ENCODE measurements around the gene PRRX2. TPM values are rescaled to one million over a fixed set of nuclear protein-coding genes. Genes with fewer than 3 reads are reported as not detected.

Gene PRRX2
- total and polyA plus RNA-seq, 7 donors = 0.46 to 4.7 (median 2.0) TPM; not detected in 1

DNA sequence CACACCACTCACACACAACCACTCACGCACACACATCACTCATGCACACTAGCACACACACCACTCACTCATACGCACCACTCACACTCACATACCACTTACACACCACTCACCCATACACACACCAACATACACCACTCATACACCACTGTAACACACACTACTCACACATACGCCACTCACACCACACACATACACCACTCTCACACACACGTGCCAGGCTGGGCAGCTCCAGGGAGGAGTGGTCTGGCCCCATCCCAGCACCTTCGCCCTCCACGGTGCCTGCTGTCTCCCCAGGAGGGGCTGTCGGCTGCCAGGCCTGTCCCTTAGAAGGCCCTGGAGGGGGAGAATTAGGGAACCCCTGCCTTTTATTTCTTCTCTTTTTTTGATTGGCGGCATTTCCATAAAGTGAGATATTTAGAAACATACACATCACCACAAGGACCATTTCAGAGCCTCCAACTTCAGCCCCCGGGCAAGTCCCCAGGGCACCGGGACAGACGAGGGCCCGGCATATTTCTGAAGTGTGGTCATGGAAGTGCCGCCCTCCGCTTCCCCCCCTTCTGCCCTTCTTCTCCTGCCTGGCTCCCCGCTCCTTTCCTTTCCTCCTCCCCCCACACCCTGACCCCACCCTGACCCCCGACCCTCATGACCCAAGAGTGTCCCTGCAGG, 17.2 kb upstream of the PRRX2 start:
- no peaks in the 10 kb centered on the region for H3K9me3 ChIP-seq
- DNase-seq = no peak
- no peaks in the 10 kb centered on the region for H3K36me3 ChIP-seq
- TF ChIP-seq POLR2AphosphoS5 (IDR thresholded peaks at IDR 0.05) (no peak), POLR2A (IDR thresholded peaks at IDR 0.05) (no peak), EP300 (IDR thresholded peaks at IDR 0.05) (no peak)
- TF ChIP-seq, protein P1, sequence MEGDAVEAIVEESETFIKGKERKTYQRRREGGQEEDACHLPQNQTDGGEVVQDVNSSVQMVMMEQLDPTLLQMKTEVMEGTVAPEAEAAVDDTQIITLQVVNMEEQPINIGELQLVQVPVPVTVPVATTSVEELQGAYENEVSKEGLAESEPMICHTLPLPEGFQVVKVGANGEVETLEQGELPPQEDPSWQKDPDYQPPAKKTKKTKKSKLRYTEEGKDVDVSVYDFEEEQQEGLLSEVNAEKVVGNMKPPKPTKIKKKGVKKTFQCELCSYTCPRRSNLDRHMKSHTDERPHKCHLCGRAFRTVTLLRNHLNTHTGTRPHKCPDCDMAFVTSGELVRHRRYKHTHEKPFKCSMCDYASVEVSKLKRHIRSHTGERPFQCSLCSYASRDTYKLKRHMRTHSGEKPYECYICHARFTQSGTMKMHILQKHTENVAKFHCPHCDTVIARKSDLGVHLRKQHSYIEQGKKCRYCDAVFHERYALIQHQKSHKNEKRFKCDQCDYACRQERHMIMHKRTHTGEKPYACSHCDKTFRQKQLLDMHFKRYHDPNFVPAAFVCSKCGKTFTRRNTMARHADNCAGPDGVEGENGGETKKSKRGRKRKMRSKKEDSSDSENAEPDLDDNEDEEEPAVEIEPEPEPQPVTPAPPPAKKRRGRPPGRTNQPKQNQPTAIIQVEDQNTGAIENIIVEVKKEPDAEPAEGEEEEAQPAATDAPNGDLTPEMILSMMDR (IDR thresholded peaks at IDR 0.05) = no peak
- no peak overlapping the region for H3K27ac ChIP-seq
- intact Hi-C loops (cut with DNase I) = no loop called here
- no peaks in the 10 kb centered on the region for H3K4me1 ChIP-seq
- no peak overlapping the region for H3K4me3 ChIP-seq
- 79 to 83% methylated on average over 16 of the region's 16 CpGs for WGBS, 2 donors
- H3K27me3 ChIP-seq = no peaks in the 10 kb centered on the region

DNA sequence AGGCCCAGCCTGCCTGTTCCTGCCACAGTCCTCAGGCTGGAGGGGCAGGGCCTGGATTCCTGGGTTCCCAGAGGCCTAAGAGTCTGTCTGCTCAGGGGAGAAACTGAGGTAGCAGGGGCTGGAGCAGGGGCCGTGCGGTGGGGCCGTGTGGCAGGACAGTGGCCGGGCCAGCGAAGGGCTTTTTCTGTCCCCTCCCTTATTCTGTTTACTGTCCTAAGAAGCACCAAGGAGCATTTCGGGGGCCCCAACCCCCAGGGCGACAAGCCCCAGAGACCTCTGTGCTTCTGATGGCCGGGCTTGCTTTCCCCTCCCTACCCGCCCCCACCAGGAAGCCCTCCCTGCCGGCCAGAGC, 16.7 kb upstream of the PRRX2 start:
- intact Hi-C loops (cut with DNase I) = no loop called here
- no peak for TF ChIP-seq POLR2AphosphoS5 (IDR thresholded peaks at IDR 0.05)
- no peak for TF ChIP-seq EP300 (IDR thresholded peaks at IDR 0.05)
- TF ChIP-seq, protein P1 (IDR thresholded peaks at IDR 0.05) = no peak
- TF ChIP-seq POLR2A (IDR thresholded peaks at IDR 0.05) = no peak
- Histone ChIP-seq H3K4me3 (no peak overlapping the region), H3K27ac (no peak overlapping the region), H3K27me3 (no peaks in the 10 kb centered on the region), H3K4me1 (no peaks in the 10 kb centered on the region), H3K36me3 (no peaks in the 10 kb centered on the region), H3K9me3 (no peaks in the 10 kb centered on the region)
- no peak for DNase-seq
- WGBS, 2 donors = 78 to 80% methylated on average over 10 of the region's 10 CpGs

DNA sequence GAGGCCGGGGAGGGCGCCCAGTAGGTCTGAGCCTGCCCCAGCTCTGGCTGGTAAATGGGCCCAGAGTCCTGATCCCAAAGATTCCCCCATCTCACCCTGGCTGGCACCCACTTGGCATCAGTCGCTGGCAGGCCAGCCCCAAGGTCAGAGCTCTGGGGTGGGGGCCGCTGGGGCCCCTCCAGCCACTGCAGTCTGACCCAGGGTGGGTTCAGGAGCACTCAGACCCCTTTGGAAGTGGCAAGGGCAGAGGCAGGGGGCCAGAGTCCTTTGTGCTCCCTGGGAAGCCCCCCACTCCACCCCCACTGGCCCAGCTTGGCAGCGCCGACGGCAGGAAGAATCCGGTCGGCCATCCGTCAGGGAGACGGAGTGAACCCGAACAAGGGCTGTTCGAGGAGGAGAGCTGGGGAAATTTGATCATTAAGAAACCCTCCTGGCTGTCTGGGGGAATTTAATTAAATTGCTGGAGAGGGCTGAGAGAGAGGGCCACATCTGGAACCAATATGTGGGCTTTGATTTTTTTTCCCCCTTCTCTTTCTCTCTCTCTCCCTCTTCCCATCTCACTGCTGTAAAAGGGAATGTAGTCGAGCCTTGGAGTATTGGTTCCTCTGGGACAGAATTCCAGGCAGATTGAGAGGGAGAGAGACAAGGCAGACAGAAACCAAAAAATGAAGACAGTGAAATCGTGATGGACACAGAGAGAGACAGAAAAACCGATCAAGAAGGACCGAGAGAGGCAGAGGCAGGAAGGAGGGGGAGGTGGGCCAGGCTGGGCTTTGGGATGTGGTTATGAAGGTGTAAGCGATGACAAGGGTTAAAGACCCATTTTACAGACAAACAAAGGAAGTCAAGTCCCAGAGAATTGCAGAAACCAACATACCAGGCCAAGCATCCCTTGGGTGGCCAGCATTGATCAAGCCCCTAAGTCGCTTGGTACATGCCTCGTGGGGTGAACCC, 15.4 kb upstream of the PRRX2 start:
- intact Hi-C loops (cut with DNase I) = no loop called here
- H3K4me3 ChIP-seq = no peak overlapping the region
- H3K27me3 ChIP-seq = no peaks in the 10 kb centered on the region
- no peak for TF ChIP-seq POLR2AphosphoS5 (IDR thresholded peaks at IDR 0.05)
- TF ChIP-seq EP300 (IDR thresholded peaks at IDR 0.05) = no peak
- TF ChIP-seq, protein P1 (IDR thresholded peaks at IDR 0.05) = no peak
- TF ChIP-seq POLR2A (IDR thresholded peaks at IDR 0.05) = no peak
- no peaks in the 10 kb centered on the region for H3K36me3 ChIP-seq
- DNase-seq = no peak
- H3K4me1 ChIP-seq = no peaks in the 10 kb centered on the region
- no peak overlapping the region for H3K27ac ChIP-seq
- WGBS, 2 donors = 88% methylated on average over 20 of the region's 20 CpGs
- no peaks in the 10 kb centered on the region for H3K9me3 ChIP-seq

DNA sequence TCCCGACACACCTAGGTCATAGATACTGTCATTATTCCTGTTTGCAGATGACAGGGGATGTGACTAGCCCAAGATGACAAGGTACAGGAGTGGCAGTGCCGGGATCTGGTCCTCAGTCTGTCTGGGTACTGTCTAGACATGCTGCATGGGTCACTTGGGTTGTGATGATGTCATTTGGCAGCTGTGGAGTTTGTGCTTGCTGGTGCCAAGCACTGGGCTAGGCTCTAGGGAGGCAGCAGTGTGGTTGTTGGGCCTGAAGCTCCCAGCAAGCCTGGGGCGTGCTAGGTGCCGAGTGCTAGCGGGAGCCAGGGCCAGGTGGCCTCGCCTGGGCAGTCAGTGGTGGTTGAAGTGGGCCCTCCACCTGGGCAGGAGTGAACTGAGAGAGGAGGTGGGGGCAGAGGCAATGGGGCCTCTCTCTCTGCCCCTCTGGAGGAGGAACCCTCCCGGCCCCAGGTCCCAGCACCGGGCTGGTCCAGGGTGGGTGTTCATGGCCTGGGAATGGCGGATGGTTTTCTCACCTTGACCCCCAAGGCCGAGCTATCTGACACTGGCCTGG, 14.7 kb upstream of the PRRX2 start:
- Histone ChIP-seq H3K9me3 (no peaks in the 10 kb centered on the region), H3K27me3 (no peaks in the 10 kb centered on the region), H3K27ac (no peak overlapping the region), H3K36me3 (no peaks in the 10 kb centered on the region), H3K4me3 (no peak overlapping the region), H3K4me1 (no peaks in the 10 kb centered on the region)
- TF ChIP-seq EP300 (IDR thresholded peaks at IDR 0.05) (no peak), POLR2A (IDR thresholded peaks at IDR 0.05) (no peak), POLR2AphosphoS5 (IDR thresholded peaks at IDR 0.05) (no peak)
- TF ChIP-seq, protein P1 (IDR thresholded peaks at IDR 0.05) = no peak
- WGBS, 2 donors = 87 to 93% methylated on average over 10 of the region's 10 CpGs
- DNase-seq = no peak
- intact Hi-C loops (cut with DNase I) = no loop called here

All from sigmoid colon (tissue), 7 donors.